Measurements from ENCODE around the gene HMGCL.
"Not testable (repeated sequence)": the region's sequence is repeated elsewhere in the genome, so short reads cannot be mapped to it uniquely, and the experiment has no call there.

The HMGCL gene

GRCh38 chr1:23787701-23788100 lies 37.5 kb downstream of the HMGCL start:
- no peak overlapping the region for H3K4me3 Mint-ChIP-seq
- H3K9me3 Mint-ChIP-seq = no peaks in the 10 kb centered on the region
- H3K27me3 Mint-ChIP-seq (ENCODE audit: low read depth) = no peaks in the 10 kb centered on the region
- H3K27ac Mint-ChIP-seq = no peak overlapping the region
- H3K36me3 Mint-ChIP-seq (ENCODE audit: low read depth) = peaks cover 42% of the 10 kb centered on the region
- H3K4me1 Mint-ChIP-seq (ENCODE audit: low read depth) = peaks cover 20% of the 10 kb centered on the region

DNA sequence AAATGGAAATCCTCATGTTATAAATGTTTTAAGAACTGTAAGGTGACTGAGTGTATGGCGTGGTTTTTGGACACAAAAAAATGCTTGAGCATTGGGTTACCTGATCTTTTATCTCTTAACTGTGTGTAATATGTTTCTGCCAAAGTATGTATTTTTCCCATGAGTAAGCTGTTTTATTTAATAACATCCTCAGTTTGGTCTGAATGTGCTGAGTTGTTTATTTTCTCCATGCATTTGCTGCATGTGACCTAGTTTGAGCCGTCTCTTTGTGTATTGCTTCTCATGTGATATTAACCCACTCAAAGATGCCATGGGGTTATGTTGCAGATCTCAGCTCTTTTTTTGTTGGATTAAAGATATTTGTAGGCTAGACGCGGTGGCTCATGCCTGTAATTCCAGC lies 40.4 kb downstream of the HMGCL start:
- Mint-ChIP-seq H3K4me1 (ENCODE audit: low read depth) (peaks cover 14% of the 10 kb centered on the region), H3K36me3 (ENCODE audit: low read depth) (peaks cover 44% of the 10 kb centered on the region), H3K27me3 (ENCODE audit: low read depth) (no peaks in the 10 kb centered on the region)

GRCh38 chr1:23783141-23783540 lies 42.1 kb downstream of the HMGCL start:
- not testable (repeated sequence) for H3K9me3 Mint-ChIP-seq; H3K4me3 Mint-ChIP-seq; H3K27me3 Mint-ChIP-seq (ENCODE audit: low read depth); H3K27ac Mint-ChIP-seq
- Mint-ChIP-seq H3K36me3 (ENCODE audit: low read depth) (peaks cover 48% of the 10 kb centered on the region), H3K4me1 (ENCODE audit: low read depth) (peaks cover 19% of the 10 kb centered on the region)

More for the DNA sequence above, 40.4 kb downstream of the HMGCL start:
- H3K4me3 Mint-ChIP-seq = no peak overlapping the region
- no peaks in the 10 kb centered on the region for H3K9me3 Mint-ChIP-seq
- no peak overlapping the region for H3K27ac Mint-ChIP-seq

DNA sequence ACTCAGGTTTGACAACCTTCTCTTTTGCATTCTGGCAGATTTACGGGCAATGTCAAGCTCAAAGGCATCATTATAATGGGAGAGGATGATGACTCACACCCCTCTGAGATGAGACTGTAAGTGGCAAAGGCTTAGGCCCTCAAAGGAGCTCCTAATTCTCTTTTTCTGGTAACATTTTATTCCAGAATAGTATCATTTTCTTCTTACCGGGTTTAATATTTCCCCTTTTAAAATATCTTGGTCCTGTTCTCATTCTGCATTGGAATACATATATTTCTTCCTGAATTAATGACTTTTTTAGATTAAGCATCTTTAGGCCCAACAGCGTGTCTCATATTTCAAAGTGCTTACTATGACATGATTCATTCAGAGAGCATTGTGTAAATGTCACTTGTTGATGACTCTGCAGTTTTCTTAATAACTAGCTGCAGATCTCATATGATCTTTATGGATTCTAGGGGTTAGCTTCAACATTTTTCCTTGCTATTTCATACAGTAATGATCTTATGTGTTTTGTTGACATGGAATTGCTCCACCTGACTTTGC lies 45.3 kb downstream of the HMGCL start:
- peak overlapping the region; percentile 91 for H3K4me3 Mint-ChIP-seq
- H3K27ac Mint-ChIP-seq = peak overlapping the region; percentile 77
- no peaks in the 10 kb centered on the region for H3K9me3 Mint-ChIP-seq
- peaks cover 36% of the 10 kb centered on the region for H3K4me1 Mint-ChIP-seq (ENCODE audit: low read depth)
- H3K27me3 Mint-ChIP-seq (ENCODE audit: low read depth) = no peaks in the 10 kb centered on the region
- H3K36me3 Mint-ChIP-seq (ENCODE audit: low read depth) = peaks cover 22% of the 10 kb centered on the region

DNA sequence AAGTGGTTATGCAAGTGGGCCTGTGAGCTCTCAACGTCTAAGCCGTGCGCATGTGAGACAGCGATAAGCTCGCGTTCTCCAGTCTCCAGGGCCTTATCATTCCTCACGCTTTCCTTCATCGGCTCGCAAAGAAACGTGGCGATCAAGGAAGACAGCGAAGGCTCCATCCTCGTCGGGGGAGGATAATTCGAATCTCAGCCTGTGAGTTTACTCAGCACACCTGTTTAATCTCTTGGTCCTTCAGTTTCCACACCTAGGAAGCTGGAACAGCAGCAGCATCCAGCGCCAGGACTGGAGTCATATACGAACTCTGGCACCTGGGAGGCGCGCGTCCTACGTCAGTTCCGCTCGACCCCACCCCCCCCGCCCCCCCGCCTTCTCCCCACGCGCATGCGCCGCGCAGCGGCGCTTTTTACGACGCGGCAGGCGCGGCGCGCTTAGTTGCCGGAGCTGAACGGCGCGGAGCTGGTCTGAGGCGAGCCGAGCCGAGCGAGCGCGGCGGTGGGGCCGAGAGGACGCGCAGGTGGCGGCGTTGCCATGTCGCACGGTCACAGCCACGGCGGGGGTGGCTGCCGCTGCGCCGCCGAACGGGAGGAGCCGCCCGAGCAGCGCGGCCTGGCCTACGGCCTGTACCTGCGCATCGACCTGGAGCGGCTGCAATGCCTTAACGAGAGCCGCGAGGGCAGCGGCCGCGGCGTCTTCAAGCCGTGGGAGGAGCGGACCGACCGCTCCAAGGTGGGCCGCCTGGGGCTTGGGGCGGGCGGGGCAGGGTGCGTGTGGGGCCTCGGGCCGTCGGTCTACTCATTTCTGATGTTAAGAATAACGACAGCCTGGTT lies 47.0 kb downstream of the HMGCL start, which contains the start of gene PITHD1:
Gene PITHD1 (plus strand): TSS at position 440 of the 836 bp plus-strand sequence. CDS start 98 bp downstream, at position 538.
- H3K9me3 Mint-ChIP-seq = no peaks in the 10 kb centered on the region
- H3K36me3 Mint-ChIP-seq (ENCODE audit: low read depth) = peaks cover 16% of the 10 kb centered on the region
- H3K4me3 Mint-ChIP-seq = peak within 1 kb of the TSS; percentile 91
- peak within 1 kb of the TSS; percentile 90 for H3K27ac Mint-ChIP-seq
- H3K4me1 Mint-ChIP-seq (ENCODE audit: low read depth) = peaks cover 42% of the 10 kb centered on the region
- no peaks in the 10 kb centered on the region for H3K27me3 Mint-ChIP-seq (ENCODE audit: low read depth)

- Mint-ChIP-seq H3K27ac (no peak overlapping the region), H3K27me3 (ENCODE audit: low read depth) (no peaks in the 10 kb centered on the region), H3K9me3 (no peaks in the 10 kb centered on the region), H3K4me1 (ENCODE audit: low read depth) (peaks cover 38% of the 10 kb centered on the region), H3K4me3 (no peak overlapping the region), H3K36me3 (ENCODE audit: low read depth) (peaks cover 11% of the 10 kb centered on the region)
These were observed 49.0 kb downstream of the HMGCL start for GRCh38 chr1:23776217-23776616.

- Mint-ChIP-seq H3K36me3 (ENCODE audit: low read depth) (peaks cover 3% of the 10 kb centered on the region), H3K27me3 (ENCODE audit: low read depth) (no peaks in the 10 kb centered on the region), H3K4me3 (no peak overlapping the region), H3K4me1 (ENCODE audit: low read depth) (peaks cover 28% of the 10 kb centered on the region), H3K27ac (no peak overlapping the region), H3K9me3 (no peaks in the 10 kb centered on the region)
These were observed 50.9 kb downstream of the HMGCL start for GRCh38 chr1:23774174-23774880.

DNA sequence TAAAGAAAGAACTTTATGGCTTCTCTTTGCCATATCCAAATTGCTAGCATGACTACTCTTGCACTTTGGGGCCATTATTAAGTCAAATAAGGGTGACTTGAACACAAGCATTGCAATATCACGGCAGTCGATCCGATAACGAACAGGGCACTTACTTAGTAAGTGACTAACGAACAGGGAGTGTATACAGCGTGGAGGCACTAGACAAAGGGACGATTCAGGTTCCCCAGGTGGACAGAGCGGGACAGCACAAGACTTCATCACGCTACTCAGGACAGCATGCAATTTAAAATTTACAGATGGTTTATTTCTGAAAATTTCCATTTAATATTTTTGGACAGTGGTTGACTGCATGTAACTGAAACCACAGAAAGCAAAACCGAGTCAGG lies 52.4 kb downstream of the HMGCL start:
- Mint-ChIP-seq H3K27ac (no peak overlapping the region), H3K36me3 (ENCODE audit: low read depth) (no peaks in the 10 kb centered on the region), H3K4me1 (ENCODE audit: low read depth) (peaks cover 22% of the 10 kb centered on the region), H3K4me3 (no peak overlapping the region), H3K9me3 (no peaks in the 10 kb centered on the region), H3K27me3 (ENCODE audit: low read depth) (no peaks in the 10 kb centered on the region)

DNA sequence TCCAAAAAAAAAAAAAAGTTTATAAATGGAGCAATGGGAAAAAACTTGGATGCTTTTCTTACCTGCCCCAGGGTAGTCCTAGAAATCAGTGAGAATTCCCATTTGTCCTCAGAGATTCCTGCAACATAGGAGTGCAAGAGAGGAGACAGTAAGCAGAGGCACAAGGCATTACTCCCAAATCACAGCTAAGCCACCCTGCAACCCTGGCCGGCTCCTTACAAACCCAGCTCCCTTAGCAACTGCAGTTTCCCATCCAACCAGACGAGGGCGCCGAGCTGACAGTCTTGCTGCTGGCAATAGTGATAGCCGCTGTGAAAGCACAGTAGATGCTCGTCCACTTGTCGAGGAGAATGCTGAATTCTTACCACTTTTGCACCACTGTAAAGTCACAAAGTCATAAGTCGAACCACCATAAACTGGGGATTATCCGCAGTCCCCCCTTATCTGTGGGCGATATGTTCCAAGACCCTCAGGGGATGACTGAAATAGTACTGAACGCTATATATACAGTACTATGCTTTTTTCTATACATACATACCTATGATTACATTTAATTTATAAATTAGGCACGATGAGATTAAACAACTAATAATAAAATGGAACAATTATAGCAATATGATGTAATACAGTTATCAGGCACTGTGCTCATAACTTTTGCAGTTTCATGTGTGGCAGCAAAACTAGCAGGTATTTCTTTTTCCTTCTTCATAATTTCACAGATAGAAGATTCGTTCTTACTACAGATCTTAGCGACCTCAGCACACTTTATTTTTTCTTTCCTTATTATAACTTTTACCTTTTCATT lies 53.0 kb downstream of the HMGCL start:
- no peak overlapping the region for H3K4me3 Mint-ChIP-seq
- no peaks in the 10 kb centered on the region for H3K36me3 Mint-ChIP-seq (ENCODE audit: low read depth)
- peaks cover 18% of the 10 kb centered on the region for H3K4me1 Mint-ChIP-seq (ENCODE audit: low read depth)
- H3K27ac Mint-ChIP-seq = no peak overlapping the region
- H3K9me3 Mint-ChIP-seq = no peaks in the 10 kb centered on the region
- H3K27me3 Mint-ChIP-seq (ENCODE audit: low read depth) = no peaks in the 10 kb centered on the region

DNA sequence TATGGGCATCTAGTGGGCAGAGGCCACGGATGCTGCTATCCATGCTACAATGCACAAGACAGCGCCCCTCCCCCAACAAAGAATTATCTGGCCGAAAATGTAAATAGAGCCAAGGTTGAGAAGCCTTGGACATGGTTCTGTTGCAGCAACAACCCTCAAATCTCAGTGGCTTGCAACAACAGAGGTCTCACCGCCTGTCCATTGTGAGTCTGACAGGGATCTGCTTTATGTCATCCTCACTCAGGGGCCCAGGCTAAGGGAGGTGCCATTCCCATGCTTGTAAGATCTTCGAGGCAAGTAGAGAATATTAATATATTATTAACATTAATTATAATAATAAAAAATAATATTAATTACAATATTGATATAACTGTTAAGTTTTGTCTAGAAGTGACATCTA lies 56.5 kb downstream of the HMGCL start:
- no peak overlapping the region for H3K27ac Mint-ChIP-seq
- H3K36me3 Mint-ChIP-seq (ENCODE audit: low read depth) = peaks cover 2% of the 10 kb centered on the region
- H3K27me3 Mint-ChIP-seq (ENCODE audit: low read depth) = no peaks in the 10 kb centered on the region
- H3K4me3 Mint-ChIP-seq = no peak overlapping the region
- no peaks in the 10 kb centered on the region for H3K9me3 Mint-ChIP-seq
- H3K4me1 Mint-ChIP-seq (ENCODE audit: low read depth) = peaks cover 4% of the 10 kb centered on the region

- peaks cover 20% of the 10 kb centered on the region for H3K36me3 Mint-ChIP-seq (ENCODE audit: low read depth)
- H3K4me1 Mint-ChIP-seq (ENCODE audit: low read depth) = no peaks in the 10 kb centered on the region
- H3K27me3 Mint-ChIP-seq (ENCODE audit: low read depth) = no peaks in the 10 kb centered on the region
- H3K27ac Mint-ChIP-seq = no peak overlapping the region
- H3K4me3 Mint-ChIP-seq = no peak overlapping the region
- no peaks in the 10 kb centered on the region for H3K9me3 Mint-ChIP-seq
These were observed 62.1 kb downstream of the HMGCL start for GRCh38 chr1:23763041-23763577.

DNA sequence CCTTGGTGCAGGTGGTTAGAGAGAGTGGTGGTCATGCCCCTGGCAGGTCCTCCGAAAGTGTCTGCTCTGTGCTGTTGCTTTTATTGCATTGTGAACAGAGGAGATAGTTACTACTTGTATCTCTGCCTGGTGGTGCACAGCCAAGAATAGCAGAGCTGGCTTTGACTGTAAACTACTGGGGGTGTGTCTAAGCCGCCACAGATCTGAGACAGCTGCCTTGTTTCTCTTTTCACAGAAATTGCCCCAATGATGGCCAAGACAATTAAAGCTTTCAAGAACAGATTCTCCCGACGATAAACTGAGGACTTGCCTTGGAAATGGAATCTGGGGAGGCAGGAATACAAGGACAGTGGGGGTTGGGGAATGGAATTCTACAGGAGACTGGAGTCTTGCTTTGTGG lies 66.0 kb downstream of the HMGCL start:
- no peak overlapping the region for H3K27ac Mint-ChIP-seq

DNA sequence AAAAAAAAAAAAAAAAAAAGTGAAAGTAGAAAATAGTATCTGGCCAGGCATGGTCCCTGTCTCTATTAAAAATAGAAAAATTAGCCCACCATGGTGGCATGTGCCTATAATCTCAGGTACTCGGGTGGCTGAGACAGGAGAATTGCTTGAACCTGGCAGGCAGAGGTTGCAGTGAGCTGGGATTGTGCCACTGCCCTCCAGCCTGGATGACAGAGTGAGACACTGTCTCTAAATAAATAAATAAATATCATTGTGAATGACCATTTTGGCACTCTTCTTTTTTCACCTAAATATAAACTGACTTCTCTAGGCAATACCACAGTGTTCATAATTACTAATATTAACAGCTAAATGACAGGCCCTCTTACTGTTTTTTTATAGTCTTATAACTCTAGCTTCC lies 67.4 kb downstream of the HMGCL start:
- Mint-ChIP-seq H3K27ac (no peak overlapping the region), H3K27me3 (ENCODE audit: low read depth) (no peaks in the 10 kb centered on the region), H3K36me3 (ENCODE audit: low read depth) (peaks cover 44% of the 10 kb centered on the region), H3K4me1 (ENCODE audit: low read depth) (no peaks in the 10 kb centered on the region), H3K9me3 (no peaks in the 10 kb centered on the region), H3K4me3 (no peak overlapping the region)

More for the DNA sequence above, 66.0 kb downstream of the HMGCL start:
- no peaks in the 10 kb centered on the region for H3K27me3 Mint-ChIP-seq (ENCODE audit: low read depth)
- no peaks in the 10 kb centered on the region for H3K9me3 Mint-ChIP-seq
- peaks cover 32% of the 10 kb centered on the region for H3K36me3 Mint-ChIP-seq (ENCODE audit: low read depth)
- H3K4me1 Mint-ChIP-seq (ENCODE audit: low read depth) = no peaks in the 10 kb centered on the region
- no peak overlapping the region for H3K4me3 Mint-ChIP-seq

DNA sequence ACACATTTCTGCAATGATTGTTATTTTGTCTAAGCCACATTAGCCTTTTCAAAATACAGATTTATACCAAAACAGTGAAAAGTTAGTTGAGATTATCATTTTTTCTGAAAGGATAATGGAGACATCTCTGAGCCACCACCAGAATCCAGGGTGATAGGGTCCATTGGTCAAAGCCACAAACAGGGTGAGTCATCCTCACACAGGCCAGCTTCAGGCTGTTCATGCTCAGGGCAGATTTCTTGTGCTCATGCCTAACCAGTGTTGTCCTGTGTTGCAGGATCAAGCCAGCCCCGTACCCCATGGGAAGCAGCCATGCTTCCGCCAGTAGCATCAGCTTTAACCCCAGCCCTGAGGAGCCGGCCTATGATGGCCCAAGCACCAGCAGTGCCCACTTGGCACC lies 68.6 kb downstream of the HMGCL start:
- Mint-ChIP-seq H3K9me3 (no peaks in the 10 kb centered on the region), H3K4me3 (no peak overlapping the region), H3K4me1 (ENCODE audit: low read depth) (no peaks in the 10 kb centered on the region), H3K27me3 (ENCODE audit: low read depth) (no peaks in the 10 kb centered on the region), H3K36me3 (ENCODE audit: low read depth) (peaks cover 45% of the 10 kb centered on the region), H3K27ac (no peak overlapping the region)

All from T-helper 1 cell treated with Interleukin-12 subunit alpha and Interleukin-12 subunit beta and Interleukin-4 antibody, amounts not matched to agents 30 μg/mL and 1 μg/mL, for 36 hours (primary cell).